Endodermal cell (in vitro differentiated cells): ENCODE measurements around the gene CFAP65. TPM values are rescaled to one million over a fixed set of nuclear protein-coding genes. Genes with fewer than 3 reads are reported as not detected.

ENCODE experiments used
- DNase-seq: peaks from one replicate; pipeline ENCODE4 v3.0.0-alpha.2; 2017
- H3K27ac ChIP-seq: 2 replicates; pipeline ENCODE4 v1.5.1; 2013; ENCODE audit warnings: mild to moderate bottlenecking, low read depth, low read length, moderate library complexity
- H3K27me3 ChIP-seq: 2 replicates; pipeline ENCODE4 v1.6.1; 2013; ENCODE audit warnings: mild to moderate bottlenecking, low read length, moderate library complexity; ENCODE audit not compliant: insufficient read depth, control insufficient read depth, poor library complexity, severe bottlenecking
- H3K36me3 ChIP-seq: 2 replicates; pipeline ENCODE4 v1.7.0; 2013; ENCODE audit warnings: mild to moderate bottlenecking, low read length, moderate library complexity; ENCODE audit not compliant: control insufficient read depth, insufficient read depth
- H3K4me1 ChIP-seq: one replicate; pipeline ENCODE4 v1.7.0; 2013; ENCODE audit warnings: low read length; ENCODE audit not compliant: control insufficient read depth, insufficient read depth
- H3K4me3 ChIP-seq: 2 replicates; pipeline ENCODE4 v1.5.1; 2013; ENCODE audit warnings: mild to moderate bottlenecking, low read length, moderate library complexity
- H3K9ac ChIP-seq: 2 replicates; pipeline ENCODE4 v1.6.1; 2013; ENCODE audit warnings: mild to moderate bottlenecking, low read length, moderate library complexity; ENCODE audit not compliant: poor library complexity, severe bottlenecking; ENCODE audit errors: extremely low read depth
- H3K9me3 ChIP-seq: 2 replicates; pipeline ENCODE4 v1.6.1; 2013; ENCODE audit warnings: mild to moderate bottlenecking, low read length, moderate library complexity; ENCODE audit not compliant: control insufficient read depth
- H3K27ac Mint-ChIP-seq: 2 replicates; pipeline ENCODE4 v1.8.0; 2020; ENCODE audit warnings: mixed read lengths
- H3K27me3 Mint-ChIP-seq: 2 replicates; pipeline ENCODE4 v1.8.0; 2021; ENCODE audit warnings: mild to moderate bottlenecking, mixed read lengths; ENCODE audit not compliant: insufficient read depth
- H3K36me3 Mint-ChIP-seq: 2 replicates; pipeline ENCODE4 v1.8.0; 2020; ENCODE audit warnings: low read depth, mixed read lengths
- H3K4me1 Mint-ChIP-seq: 2 replicates; pipeline ENCODE4 v1.8.0; 2020; ENCODE audit warnings: mixed read lengths
- H3K4me3 Mint-ChIP-seq: 2 replicates; pipeline ENCODE4 v1.8.0; 2020; ENCODE audit warnings: mild to moderate bottlenecking, moderate library complexity, mixed read lengths
- H3K9me3 Mint-ChIP-seq: 2 replicates; pipeline ENCODE4 v1.8.0; 2020; ENCODE audit warnings: mild to moderate bottlenecking, mixed read lengths
- CTCF ChIP-seq: fragments of 200-600 bp; sonication (generic); conservative IDR thresholded peaks from 2 replicates; pipeline ENCODE4 v1.5.0; 2021; ENCODE audit warnings: antibody characterized with exemption, mild to moderate bottlenecking
- WGBS, 2 experiments: methylation state at CpG; one replicate each; pipeline versions ENCODE4 v1.1.5 to v1.1.7; 2013; ENCODE audit warnings: missing lambda C conversion rate in 2 of 2, mixed read lengths in 1 of 2; ENCODE audit not compliant: insufficient coverage in 1 of 2, insufficient read length in 1 of 2; 5-methylcytosine and 5-hydroxymethylcytosine counted together
- total RNA-seq, 2 donors: library from RNA; stranded (reverse); fragmentation: NEBNext Ultra II Directional in 1 of 2; extraction: Animal tissue kit (Norgen Biotek cat#: 25700) in 1 of 2; gene quantifications; 2 replicates in 1 of 2; 3 replicates in 1 of 2; pipeline ENCODE4 v1.2.1, GENCODE V29; 2021

Gene CFAP65
- total RNA-seq, 2 donors from 2014 or later = 0.84 to 1.5 TPM

GRCh38 chr2:219086196-219086595 is 44.9 kb upstream of the CFAP65 start:
- no peak overlapping the region for H3K4me3 Mint-ChIP-seq
- no peaks in the 10 kb centered on the region for H3K27me3 Mint-ChIP-seq

DNA sequence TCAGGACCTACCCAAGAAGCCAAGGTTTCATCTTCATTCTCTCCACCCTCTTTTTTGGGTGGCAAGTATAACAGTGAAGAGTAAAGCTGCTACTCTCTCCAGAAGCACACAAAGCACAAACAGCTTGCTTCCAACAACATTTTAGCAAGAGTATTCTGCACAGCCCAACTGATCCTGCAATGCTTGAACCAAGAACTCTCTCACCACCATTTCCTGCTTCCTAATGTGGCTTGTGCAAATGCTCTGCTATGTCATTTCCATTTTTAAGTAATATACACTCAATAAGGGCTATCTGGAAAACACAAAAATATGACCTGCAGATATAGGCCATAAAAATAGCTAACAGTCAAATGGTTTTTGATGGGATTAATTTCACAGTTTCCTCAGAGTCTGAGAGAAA is 43.5 kb upstream of the CFAP65 start:
- TF ChIP-seq CTCF = no peak
- H3K27ac Mint-ChIP-seq = no peak overlapping the region
- DNase-seq = no peak
- peaks cover 10% of the 10 kb centered on the region for H3K36me3 Mint-ChIP-seq
- peaks cover 42% of the 10 kb centered on the region for H3K4me1 Mint-ChIP-seq
- Histone ChIP-seq H3K9me3 (no peaks in the 10 kb centered on the region), H3K4me1 (peaks cover 6% of the 10 kb centered on the region), H3K27ac (no peak overlapping the region), H3K36me3 (no peaks in the 10 kb centered on the region), H3K4me3 (no peak overlapping the region), H3K27me3 (no peaks in the 10 kb centered on the region), H3K9ac (no peak overlapping the region)
- H3K4me3 Mint-ChIP-seq = no peak overlapping the region
- H3K9me3 Mint-ChIP-seq = peaks cover 3% of the 10 kb centered on the region
- H3K27me3 Mint-ChIP-seq = no peaks in the 10 kb centered on the region

More at GRCh38 chr2:219086196-219086595, 44.9 kb upstream of the CFAP65 start:
- Mint-ChIP-seq H3K36me3 (peaks cover 16% of the 10 kb centered on the region), H3K9me3 (peaks cover 3% of the 10 kb centered on the region), H3K4me1 (peaks cover 33% of the 10 kb centered on the region), H3K27ac (no peak overlapping the region)
- Histone ChIP-seq H3K4me1 (peaks cover 3% of the 10 kb centered on the region), H3K9ac (no peak overlapping the region), H3K27ac (no peak overlapping the region), H3K27me3 (no peaks in the 10 kb centered on the region), H3K9me3 (no peaks in the 10 kb centered on the region), H3K36me3 (no peaks in the 10 kb centered on the region), H3K4me3 (no peak overlapping the region)
- DNase-seq = no peak
- TF ChIP-seq CTCF = no peak

DNA sequence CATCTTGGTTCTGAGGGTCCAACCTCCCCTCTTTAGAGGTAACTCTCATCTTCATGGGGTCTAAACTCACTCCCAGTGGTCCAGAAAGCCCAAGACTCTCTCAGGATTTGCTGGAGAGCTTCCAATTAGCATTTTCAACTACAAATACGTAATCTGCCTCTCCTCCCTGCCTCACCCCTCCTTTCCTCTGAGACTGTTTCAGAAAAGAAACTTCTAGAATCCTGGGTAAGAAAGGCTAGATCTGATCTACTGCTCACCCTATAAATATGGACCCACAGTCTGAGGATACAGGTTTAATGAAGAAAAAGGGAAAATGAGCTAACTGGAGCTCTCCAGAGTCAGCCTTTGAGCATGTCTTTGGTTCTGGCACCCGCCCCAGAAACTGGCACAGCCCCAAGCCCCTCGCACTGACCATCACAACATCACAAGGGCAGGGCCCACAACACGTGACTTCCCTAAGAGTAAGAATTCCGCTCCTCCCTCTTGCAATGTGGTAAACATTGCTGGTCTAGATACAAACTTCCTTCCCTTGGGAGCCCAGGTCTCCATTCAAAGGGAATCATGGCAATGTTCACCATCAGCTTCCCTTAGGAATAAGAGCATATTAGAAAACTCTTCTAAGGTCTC is 41.1 kb upstream of the CFAP65 start:
- peaks cover 3% of the 10 kb centered on the region for H3K36me3 ChIP-seq
- Mint-ChIP-seq H3K4me3 (no peak overlapping the region), H3K4me1 (peaks cover 47% of the 10 kb centered on the region), H3K27ac (no peak overlapping the region), H3K9me3 (no peaks in the 10 kb centered on the region), H3K36me3 (peaks cover 2% of the 10 kb centered on the region), H3K27me3 (no peaks in the 10 kb centered on the region)
- DNase-seq = no peak
- H3K27me3 ChIP-seq = no peaks in the 10 kb centered on the region
- 88 to 93% methylated on average over 5 of the region's 5 CpGs for WGBS, 2 experiments
- no peak overlapping the region for H3K27ac ChIP-seq
- peaks cover 6% of the 10 kb centered on the region for H3K4me1 ChIP-seq
- H3K9ac ChIP-seq = no peak overlapping the region
- TF ChIP-seq CTCF = no peak
- H3K4me3 ChIP-seq = no peak overlapping the region
- no peaks in the 10 kb centered on the region for H3K9me3 ChIP-seq
